ENCODE results near the gene CNOT6. TPM values are rescaled to one million over a fixed set of nuclear protein-coding genes. Genes with fewer than 3 reads are reported as not detected.

CNOT6 gene
- total RNA-seq, 1 experiment from 2014 or later = 73.1 TPM

DNA sequence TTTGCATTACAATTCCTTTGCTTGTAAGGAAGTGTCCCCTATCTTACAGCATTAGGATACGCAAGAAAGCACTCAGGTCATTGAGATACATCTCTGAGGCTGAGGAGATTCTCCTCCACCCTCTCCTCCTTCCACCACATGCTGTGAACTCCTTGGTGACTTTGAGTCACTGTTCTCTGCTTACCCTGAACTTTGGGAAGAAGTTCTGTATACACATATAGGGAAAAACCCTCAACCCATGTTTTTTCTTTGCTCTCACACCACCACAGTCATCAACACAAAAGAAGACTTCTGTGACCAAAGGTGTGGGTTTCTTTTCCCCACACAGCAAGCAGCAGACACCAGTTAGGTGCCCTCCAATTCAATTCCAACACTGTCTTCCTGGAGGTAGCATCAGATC lies 38.1 kb downstream of the CNOT6 start:
- ChIA-PET POLR2A (interaction anchor here (1.3 kb wide), 1 partner anchor 9 kb away, joined by 4 read pairs; no protein-coding TSS in a partner anchor), CTCF (no interaction called here)
- H3K27ac Mint-ChIP-seq (ENCODE audit: low read depth, unreplicated experiment) = peak overlapping the region; percentile 59
- H3K27me3 Mint-ChIP-seq (ENCODE audit: insufficient read depth, unreplicated experiment) = no peaks in the 10 kb centered on the region
- no peaks in the 10 kb centered on the region for H3K9me3 Mint-ChIP-seq (ENCODE audit: unreplicated experiment)
- DNase-seq (ENCODE audit: unreplicated experiment) = no peak
- BruUV-seq (replicated peaks) = no TSS peak
- H3K4me3 Mint-ChIP-seq (ENCODE audit: unreplicated experiment) = no peak overlapping the region
- TF ChIP-seq, protein P1, sequence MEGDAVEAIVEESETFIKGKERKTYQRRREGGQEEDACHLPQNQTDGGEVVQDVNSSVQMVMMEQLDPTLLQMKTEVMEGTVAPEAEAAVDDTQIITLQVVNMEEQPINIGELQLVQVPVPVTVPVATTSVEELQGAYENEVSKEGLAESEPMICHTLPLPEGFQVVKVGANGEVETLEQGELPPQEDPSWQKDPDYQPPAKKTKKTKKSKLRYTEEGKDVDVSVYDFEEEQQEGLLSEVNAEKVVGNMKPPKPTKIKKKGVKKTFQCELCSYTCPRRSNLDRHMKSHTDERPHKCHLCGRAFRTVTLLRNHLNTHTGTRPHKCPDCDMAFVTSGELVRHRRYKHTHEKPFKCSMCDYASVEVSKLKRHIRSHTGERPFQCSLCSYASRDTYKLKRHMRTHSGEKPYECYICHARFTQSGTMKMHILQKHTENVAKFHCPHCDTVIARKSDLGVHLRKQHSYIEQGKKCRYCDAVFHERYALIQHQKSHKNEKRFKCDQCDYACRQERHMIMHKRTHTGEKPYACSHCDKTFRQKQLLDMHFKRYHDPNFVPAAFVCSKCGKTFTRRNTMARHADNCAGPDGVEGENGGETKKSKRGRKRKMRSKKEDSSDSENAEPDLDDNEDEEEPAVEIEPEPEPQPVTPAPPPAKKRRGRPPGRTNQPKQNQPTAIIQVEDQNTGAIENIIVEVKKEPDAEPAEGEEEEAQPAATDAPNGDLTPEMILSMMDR (IDR thresholded peaks at IDR 0.05; ENCODE audit: unreplicated experiment) = no peak
- intact Hi-C loops (cut with micrococcal nuclease) = no loop called here
- H3K36me3 Mint-ChIP-seq (ENCODE audit: insufficient read depth, unreplicated experiment) = peaks cover 46% of the 10 kb centered on the region
- H3K4me1 Mint-ChIP-seq (ENCODE audit: insufficient read depth, unreplicated experiment) = peaks cover 7% of the 10 kb centered on the region

DNA sequence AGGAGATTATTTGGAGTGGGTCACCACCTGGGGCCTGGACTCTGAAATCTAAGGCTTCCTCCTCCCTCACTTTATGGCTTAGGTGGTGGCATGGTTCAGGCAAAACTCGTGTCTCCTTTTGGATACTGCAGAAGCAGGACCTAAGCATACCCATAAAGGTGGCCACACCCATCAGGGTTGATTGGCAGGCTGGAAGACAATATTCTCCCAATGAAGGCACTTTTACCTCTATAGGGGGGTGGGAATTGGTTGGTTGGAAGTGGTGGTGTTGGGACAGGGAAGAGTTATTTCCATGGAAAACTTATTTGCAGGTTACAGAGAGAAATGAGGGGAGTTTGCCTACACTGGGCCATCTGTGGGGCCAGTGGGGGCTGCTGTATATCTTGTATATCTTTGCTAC lies 39.7 kb downstream of the CNOT6 start:
- peaks cover 52% of the 10 kb centered on the region for H3K36me3 Mint-ChIP-seq (ENCODE audit: insufficient read depth, unreplicated experiment)

DNA sequence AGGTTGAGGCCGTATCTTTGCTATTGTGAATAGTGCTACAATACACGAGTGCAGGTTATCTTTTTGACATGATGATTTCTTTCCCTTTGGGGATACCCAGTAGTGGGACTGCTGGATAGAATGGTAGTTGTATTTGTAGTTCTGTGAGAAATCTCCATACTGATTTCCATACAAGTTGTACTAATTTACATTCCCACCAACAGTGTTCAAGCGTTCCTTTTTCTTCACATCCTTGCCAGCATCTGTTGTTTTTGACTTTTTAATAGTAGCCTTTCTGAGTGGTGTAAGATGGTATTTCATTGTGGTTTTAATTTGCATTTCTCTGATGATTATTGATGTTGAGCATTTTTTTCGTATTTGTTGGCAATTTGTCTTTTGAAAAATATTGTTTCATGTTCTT lies 41.4 kb downstream of the CNOT6 start:
- TF ChIP-seq, protein P1 (IDR thresholded peaks at IDR 0.05; ENCODE audit: unreplicated experiment) = no peak
- intact Hi-C loops (cut with micrococcal nuclease) = no loop called here
- H3K9me3 Mint-ChIP-seq (ENCODE audit: unreplicated experiment) = no peaks in the 10 kb centered on the region
- H3K4me3 Mint-ChIP-seq (ENCODE audit: unreplicated experiment) = no peak overlapping the region
- no peak for DNase-seq (ENCODE audit: unreplicated experiment)
- no TSS peak for BruUV-seq (replicated peaks)
- peaks cover 7% of the 10 kb centered on the region for H3K4me1 Mint-ChIP-seq (ENCODE audit: insufficient read depth, unreplicated experiment)
- POLR2A ChIA-PET = no interaction called here
- no peak overlapping the region for H3K27ac Mint-ChIP-seq (ENCODE audit: low read depth, unreplicated experiment)
- H3K36me3 Mint-ChIP-seq (ENCODE audit: insufficient read depth, unreplicated experiment) = peaks cover 56% of the 10 kb centered on the region
- H3K27me3 Mint-ChIP-seq (ENCODE audit: insufficient read depth, unreplicated experiment) = no peaks in the 10 kb centered on the region
- CTCF ChIA-PET = no interaction called here

More for the DNA sequence above, 39.7 kb downstream of the CNOT6 start:
- H3K27ac Mint-ChIP-seq (ENCODE audit: low read depth, unreplicated experiment) = no peak overlapping the region
- ChIA-PET POLR2A (no interaction called here), CTCF (interaction anchor here (1.1 kb wide), 1 partner anchor 63 kb away, joined by 3 read pairs; no protein-coding TSS in a partner anchor)
- no peak for DNase-seq (ENCODE audit: unreplicated experiment)
- no TSS peak for BruUV-seq (replicated peaks)
- intact Hi-C loops (cut with micrococcal nuclease) = no loop called here
- H3K4me3 Mint-ChIP-seq (ENCODE audit: unreplicated experiment) = no peak overlapping the region
- TF ChIP-seq, protein P1 (IDR thresholded peaks at IDR 0.05; ENCODE audit: unreplicated experiment) = no peak
- H3K27me3 Mint-ChIP-seq (ENCODE audit: insufficient read depth, unreplicated experiment) = no peaks in the 10 kb centered on the region
- H3K4me1 Mint-ChIP-seq (ENCODE audit: insufficient read depth, unreplicated experiment) = peaks cover 7% of the 10 kb centered on the region
- no peaks in the 10 kb centered on the region for H3K9me3 Mint-ChIP-seq (ENCODE audit: unreplicated experiment)

DNA sequence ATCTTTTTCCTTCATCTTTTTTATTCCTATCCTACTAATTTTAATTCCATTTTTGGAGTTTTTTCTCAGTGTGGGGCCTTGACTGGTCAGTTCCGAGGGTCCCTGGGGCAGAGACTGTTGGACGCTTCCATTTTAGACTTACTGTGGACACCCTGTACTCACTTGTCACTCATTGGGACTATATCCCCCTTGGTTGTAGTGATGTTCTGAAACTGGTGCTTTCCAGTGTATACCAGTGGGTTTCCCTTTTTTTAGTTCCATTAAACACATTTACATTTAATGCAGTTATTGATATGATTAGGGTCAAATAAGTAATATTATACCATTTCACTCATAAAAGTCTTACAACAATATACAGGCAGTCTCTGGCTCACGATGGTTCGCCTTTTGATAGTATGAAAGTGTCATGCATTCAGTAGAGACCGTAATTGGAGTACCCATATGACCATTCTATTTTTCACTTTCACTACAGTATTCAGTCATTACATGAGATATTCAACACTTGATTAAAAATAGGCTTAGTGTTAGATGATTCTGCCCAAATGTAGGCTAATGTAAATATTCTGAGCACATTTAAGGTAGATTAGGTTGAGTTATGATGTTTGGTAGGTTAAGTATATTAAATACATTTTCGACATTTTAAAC lies 46.0 kb downstream of the CNOT6 start:
- ChIA-PET POLR2A (no interaction called here), CTCF (no interaction called here)
- Mint-ChIP-seq H3K9me3 (ENCODE audit: unreplicated experiment) (no peaks in the 10 kb centered on the region), H3K27me3 (ENCODE audit: insufficient read depth, unreplicated experiment) (no peaks in the 10 kb centered on the region), H3K36me3 (ENCODE audit: insufficient read depth, unreplicated experiment) (peaks cover 76% of the 10 kb centered on the region), H3K27ac (ENCODE audit: low read depth, unreplicated experiment) (no peak overlapping the region), H3K4me3 (ENCODE audit: unreplicated experiment) (no peak overlapping the region), H3K4me1 (ENCODE audit: insufficient read depth, unreplicated experiment) (peaks cover 4% of the 10 kb centered on the region)
- intact Hi-C loops (cut with micrococcal nuclease) = no loop called here
- TF ChIP-seq, protein P1 (IDR thresholded peaks at IDR 0.05; ENCODE audit: unreplicated experiment) = no peak
- no peak for DNase-seq (ENCODE audit: unreplicated experiment)
- no TSS peak for BruUV-seq (replicated peaks)
